Esophagus squamous epithelium (tissue), 4 donors: Measurements from ENCODE around the gene WDR6.

Experiments
- POLR2A ChIP-seq, 4 donors: fragments of 450-650 bp; IDR thresholded peaks; one replicate each; pipeline ENCODE4 v1.6.1; 2017; ENCODE audit warnings: antibody characterized with exemption in 4 of 4, mild to moderate bottlenecking in 4 of 4, moderate library complexity in 3 of 4
- TF ChIP-seq, protein P1 (sequence below), 6 experiments: fragments of 450-650 bp in 4 of 6; fragments of 200-600 bp in 2 of 6; sonication (generic) in 2 of 6; IDR thresholded peaks; one replicate each; pipeline ENCODE4 v1.5.1; 2016 to 2019; ENCODE audit warnings: antibody characterized with exemption in 6 of 6, mild to moderate bottlenecking in 4 of 6, moderate library complexity in 4 of 6

DNA sequence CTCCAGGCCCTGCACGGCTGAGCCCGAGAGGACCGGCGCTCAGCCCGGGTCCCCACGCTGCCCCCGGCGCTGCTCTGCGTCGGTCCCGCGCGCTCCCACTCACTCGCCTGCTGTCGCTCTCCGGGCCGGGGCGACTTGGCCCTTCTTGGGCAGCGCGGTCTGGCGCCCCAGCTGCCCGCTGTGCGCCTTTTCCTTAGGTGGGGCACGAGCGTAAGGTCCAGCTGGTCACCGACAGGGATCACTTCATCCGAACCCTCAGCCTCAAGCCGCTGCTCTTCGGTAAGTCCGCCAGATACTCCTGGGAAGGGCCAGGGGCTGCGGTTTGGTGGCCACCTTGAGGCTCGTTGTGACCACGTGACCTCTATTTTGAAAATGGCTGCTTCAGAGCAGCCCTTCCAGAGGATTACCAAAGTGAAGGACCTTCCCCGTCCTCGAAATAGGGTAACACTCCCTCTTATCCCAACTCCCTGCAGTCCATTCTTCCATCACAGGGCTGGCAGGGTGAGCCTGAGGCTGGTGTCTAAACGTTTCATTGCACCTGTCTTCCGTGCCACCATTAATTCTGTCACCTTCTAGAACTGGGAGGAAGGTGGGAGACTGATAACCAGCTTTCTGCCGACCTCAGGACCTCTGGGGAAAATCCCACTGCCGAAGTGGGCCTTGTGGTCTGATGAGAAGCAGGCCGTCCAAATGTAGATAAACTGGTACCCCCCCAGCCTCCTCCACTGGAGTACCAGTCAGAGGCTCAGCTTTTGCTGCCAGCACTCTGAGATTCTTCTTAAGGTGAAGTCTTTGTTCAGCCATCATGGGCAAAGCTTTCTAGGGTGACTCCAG lies 16.3 kb upstream of the WDR6 start:
- no peak for TF ChIP-seq POLR2A (IDR thresholded peaks at IDR 0.05)
- TF ChIP-seq, protein P1, sequence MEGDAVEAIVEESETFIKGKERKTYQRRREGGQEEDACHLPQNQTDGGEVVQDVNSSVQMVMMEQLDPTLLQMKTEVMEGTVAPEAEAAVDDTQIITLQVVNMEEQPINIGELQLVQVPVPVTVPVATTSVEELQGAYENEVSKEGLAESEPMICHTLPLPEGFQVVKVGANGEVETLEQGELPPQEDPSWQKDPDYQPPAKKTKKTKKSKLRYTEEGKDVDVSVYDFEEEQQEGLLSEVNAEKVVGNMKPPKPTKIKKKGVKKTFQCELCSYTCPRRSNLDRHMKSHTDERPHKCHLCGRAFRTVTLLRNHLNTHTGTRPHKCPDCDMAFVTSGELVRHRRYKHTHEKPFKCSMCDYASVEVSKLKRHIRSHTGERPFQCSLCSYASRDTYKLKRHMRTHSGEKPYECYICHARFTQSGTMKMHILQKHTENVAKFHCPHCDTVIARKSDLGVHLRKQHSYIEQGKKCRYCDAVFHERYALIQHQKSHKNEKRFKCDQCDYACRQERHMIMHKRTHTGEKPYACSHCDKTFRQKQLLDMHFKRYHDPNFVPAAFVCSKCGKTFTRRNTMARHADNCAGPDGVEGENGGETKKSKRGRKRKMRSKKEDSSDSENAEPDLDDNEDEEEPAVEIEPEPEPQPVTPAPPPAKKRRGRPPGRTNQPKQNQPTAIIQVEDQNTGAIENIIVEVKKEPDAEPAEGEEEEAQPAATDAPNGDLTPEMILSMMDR (IDR thresholded peaks at IDR 0.05), result no peak
